Stimulated activated CD8-positive, alpha-beta memory T cell treated with anti-CD3 and anti-CD28 coated beads, Interleukin-4, amount 100 ng/mL, for 48 hours (primary cell): ENCODE data around the gene LIG3.
"Not testable (repeated sequence)": the region's sequence is repeated elsewhere in the genome, so short reads cannot be mapped to it uniquely, and the experiment has no call there.

Experiments
- DNase-seq: peaks from one replicate; pipeline ENCODE4 v3.0.0-alpha.2; 2020

The LIG3 gene

DNA sequence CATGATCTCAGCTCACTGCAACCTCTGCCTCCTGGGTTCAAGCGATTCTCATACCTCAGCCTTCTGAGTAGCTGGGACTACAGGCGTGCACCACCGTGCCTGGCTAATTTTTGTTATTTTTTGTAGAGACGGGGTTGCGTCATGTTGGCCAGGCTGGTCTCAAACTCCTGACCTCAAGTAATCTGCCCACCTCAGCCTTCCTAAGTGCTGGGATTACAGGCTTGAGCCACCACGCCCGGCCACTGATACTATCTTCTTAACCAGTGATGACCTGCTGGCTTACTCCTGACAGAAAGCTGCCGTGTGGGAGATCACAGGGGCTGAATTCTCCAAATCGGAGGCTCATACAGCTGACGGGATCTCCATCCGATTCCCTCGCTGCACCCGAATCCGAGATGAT lies 20.7 kb downstream of the LIG3 start:
- not testable (repeated sequence) for DNase-seq

DNA sequence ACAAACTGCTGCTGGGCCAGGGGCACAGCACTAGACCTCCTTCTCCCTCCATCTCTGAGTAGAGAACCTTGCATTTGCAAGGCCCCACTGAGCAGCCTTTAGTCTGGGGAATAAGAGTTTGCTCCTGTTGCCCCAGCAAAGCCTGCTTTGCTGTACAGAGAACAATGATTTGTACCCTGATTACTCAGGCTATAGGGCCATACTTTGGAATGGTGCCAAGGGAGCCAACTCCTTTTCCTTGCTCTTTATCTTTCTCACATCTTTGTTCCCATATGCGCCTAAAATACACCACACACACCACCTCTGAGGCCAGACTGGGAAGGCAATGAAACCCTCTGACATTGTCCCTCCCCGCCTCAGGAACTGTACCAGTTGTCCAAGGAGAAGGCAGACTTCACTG lies 21.2 kb downstream of the LIG3 start:
- DNase-seq: no peak

DNA sequence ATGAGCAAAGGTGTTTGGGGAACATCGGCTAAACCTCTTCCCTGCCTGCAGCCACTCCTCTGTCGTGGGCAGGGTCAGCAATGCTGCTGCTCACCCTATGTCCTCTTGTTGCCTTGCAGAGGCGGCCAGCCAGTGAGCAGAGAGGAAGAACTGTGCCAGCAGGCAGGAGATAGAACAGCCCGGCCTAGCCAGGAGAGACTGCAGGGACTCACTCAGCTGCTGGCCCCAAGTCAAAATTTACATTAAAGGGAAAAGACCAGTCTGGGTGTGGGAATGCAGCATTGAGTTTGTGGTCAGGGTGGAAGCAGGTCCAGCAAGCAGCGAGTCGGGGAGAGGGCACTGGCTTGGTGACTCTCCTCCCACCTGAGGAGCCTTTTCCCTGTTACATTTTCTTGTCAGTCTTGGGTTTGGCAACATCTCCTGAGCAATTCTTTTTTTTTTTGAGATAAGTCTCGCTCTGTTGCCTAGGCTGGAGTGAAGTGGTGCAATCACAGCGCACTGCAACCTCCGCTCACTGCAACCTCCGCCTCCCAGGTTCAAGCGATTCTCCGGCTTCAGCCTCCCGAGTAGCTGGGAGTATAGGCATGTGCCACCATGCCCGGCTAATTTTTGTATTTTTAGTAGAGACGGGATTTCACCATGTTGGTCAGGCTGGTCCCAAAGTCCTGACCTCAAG lies 22.7 kb downstream of the LIG3 start:
- no peak for DNase-seq

DNA sequence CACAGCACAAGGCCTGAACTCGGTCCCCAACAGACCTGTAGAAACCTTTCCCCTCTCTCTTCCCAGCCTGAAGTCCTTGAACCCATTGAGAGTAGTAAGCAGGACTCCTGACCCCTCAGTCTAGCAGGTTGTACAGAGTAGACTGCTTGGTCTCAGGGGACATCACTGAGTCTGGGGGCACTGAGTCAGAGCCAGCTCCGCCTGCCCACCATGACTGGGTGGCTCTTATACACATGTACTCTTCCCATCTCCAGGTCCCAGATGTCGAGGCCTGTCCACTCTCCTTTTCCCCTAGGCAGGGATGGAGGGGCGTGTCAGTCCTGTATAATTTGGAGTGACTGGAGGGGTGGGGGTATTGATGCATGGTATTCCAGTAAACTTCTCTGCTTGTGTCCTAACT lies 23.5 kb downstream of the LIG3 start:
- no peak for DNase-seq

DNA sequence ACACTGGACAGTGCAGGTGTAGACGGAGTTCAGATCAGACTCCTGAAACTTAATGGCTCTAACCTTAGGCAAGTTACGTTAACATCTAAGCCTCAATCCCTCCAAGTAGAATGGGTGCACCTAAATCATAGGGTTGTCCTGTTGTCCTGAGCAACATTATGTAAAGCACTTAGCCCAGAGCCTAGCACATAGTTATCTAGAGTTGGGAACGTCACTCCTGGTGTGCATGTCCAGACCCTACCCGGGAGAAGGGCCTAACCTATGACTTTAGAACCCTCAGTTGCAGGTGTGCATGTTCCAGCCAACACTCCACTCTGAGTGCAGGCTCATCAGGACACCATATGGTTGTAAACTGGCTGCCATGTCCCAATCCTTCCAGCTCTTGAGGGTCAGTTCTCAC lies 26.0 kb downstream of the LIG3 start:
- no peak for DNase-seq

DNA sequence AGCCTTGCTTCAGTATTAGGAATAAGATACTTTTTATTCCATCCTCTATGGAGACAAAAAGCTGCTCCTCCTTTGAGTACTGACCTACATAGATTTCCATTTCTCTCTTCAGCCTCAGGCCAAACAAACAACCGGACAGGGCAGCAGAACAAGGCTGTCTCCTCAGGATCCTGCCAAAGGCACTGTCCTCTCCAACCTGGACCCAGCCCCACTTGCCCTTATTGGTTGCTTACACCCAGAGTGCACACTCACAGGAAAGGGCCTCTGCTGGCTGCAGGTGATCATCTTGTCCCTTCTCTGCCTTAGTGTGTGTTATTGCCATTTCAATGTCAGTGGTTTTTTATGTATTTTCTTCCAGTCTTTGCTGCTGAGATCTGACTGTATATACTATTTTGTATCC lies 26.6 kb downstream of the LIG3 start:
- no peak for DNase-seq

DNA sequence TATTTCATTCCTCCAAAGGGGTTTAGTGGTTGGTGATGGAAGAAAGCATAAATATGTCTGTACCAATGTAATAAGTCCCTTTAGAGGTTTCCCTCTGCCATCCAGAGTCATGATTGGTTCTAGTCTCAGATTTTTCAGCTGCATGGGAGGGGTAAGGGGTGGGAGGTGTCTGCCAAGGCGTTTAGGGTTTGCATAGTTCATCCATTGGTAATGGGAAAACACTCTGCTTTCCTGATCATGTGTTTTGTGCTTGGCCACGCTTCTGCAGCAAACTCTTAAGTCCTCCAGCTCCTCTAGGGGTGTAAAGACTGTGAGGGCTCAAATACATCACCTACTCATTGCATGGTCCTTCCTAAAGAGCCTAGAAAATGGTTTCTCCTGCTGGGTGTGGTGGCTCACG lies 29.8 kb downstream of the LIG3 start:
- no peak for DNase-seq

DNA sequence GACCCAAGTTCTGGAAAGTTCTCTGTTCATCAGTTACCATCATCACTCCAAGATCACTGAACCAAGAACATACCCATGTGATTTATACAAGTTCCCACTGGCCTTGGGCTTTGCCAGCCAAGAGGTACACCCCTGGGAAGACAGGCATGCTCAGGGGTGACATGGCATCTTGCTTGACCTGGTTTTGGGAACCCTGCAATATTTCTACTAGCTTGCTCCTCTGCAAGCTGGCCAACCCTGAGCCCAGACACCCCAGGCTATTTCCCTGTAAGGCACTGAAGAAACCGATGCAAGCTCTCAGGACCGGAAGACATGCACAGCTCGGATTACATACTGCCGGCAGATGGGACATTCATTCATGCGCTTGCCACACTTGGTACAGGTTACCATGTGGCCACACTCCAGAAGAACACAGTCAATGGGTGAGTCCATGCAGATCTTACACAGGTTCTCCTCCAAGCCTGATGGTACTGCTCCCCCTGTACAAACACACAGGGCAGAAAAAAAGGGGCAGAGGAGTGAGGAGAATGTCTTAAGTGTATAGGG lies 31.4 kb downstream of the LIG3 start:
- DNase-seq: no peak

DNA sequence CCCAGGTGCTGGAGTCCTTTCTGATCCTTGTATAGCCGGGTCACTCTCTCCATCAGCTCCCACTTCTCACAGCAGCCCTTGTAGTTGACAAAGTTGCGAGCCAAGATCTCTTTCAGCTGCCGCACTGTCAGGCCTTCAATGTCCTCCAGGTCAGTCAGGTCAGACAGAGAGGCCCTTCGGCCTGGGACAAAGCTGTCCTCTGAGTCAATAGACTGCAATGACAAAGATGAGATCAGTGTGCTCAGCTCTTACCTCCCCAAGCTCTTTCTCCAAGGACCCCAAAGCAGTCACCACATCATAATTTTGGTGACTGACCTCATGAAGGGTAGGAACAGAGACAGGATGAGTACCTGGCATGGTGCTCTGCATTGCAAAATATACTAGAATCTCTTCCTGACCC lies 36.1 kb downstream of the LIG3 start:
- DNase-seq: no peak

DNA sequence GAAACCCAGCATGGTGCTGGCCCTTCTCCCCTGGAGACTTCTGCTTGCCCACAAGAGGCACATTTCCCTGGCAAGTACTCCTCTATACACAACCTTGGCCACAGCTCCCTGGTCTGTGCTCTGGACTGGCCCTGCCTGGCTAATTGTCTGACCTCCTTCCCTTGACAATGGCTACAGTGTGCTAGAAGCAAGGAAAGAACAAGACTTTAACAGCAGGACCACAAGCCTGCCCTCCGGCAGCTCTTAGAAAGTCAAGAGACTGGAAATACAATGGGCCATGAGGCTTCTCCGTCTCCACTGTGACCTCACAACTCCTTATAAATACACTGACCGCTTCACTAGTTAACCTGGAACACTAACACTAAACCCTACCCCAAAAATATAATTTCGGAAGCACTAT lies 36.7 kb downstream of the LIG3 start:
- no peak for DNase-seq

DNA sequence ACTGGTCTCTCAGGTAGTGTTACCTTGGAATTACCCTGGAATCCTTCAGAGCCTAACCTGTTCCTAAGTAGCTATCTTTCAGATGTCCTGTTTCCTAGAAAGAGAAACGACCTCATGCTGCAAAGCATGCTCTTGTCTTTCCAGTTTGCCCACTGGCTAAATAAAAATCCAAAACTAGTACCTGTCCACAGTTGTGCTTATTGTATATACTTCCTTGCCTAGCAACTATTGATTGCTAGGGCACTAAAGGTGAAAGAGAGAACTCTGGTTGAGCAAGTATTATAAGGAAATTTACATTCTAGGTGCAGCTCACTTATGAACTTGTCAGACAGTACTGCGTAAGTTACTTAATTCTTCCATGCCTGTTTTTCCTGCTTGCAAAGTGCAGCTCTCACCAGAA lies 38.5 kb downstream of the LIG3 start:
- DNase-seq: no peak

DNA sequence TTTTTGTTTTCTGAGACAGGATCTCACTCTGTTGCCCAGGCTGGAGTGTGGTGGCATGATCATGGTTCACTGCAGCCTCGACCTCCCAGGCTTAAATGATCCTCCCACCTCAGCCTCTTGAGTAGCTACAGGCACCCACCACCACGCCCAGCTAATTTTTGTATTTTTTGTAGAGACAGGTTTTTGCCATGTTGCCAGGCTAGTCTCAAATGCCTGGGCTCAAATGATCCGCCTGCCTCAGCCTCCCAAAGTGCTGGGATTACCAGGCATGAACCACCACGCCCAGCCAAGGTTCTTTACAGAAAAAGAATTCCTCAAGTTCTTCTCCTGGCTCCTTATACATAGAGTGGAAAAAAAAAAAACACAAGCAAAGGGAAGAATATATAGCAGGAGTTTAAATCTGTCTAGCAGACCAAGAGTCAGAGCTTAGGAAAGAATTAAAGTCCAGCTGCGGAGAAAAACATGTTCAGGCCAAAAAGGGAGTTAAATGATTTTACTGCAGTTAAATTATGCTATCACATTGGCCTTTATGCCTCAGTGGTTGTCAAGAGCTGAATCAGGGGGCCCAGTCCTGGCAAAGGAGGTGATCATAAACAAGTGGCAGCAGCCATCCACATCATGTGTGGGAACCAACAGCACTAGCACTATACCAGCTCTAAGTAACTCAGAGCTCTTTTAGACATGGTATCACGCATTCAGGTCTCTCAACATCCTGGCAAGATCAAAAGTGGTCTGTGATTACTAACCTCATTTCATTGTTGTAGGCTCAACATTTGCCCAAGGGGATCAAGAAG lies 39.3 kb downstream of the LIG3 start:
- DNase-seq: no peak

DNA sequence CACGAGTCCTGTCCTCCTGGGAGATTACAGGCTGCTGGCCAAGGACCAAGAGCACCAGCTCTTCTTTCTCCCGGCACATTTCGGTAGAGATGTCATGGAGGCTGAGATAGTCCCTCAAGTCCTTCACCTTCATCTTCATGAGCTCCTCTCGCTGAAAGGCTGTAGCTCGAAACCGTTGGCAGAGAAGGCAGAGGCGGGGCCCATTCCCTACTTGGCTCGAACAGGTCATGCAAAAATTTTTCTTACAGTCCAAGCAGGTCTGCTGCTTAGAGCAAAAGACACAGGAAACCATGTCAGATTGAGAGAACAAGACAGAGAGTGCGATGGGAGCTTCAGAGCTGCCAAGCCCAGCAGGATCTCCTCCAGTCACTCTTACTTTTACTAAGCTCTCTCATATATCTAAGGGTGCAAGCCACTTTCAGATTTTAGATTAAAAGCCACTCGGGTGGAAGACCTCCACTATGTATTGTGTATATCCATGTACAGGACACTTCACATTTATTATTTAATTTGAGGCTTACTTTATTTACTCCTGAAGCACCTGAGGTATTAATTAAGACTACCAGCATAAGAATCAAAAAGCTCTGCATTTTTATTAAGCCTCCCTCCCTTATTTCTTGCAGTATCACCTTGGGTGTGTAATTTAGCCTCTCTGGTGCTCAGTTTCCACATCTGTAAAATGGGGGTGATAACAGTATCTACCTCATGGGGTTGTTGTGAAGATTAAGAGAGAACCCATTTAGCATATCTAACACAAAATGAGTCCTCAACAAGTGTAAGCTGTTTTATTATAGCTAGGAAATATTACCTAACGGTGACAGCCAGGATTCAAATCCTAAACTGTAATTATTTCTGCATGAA lies 41.4 kb downstream of the LIG3 start:
- no peak for DNase-seq

DNA sequence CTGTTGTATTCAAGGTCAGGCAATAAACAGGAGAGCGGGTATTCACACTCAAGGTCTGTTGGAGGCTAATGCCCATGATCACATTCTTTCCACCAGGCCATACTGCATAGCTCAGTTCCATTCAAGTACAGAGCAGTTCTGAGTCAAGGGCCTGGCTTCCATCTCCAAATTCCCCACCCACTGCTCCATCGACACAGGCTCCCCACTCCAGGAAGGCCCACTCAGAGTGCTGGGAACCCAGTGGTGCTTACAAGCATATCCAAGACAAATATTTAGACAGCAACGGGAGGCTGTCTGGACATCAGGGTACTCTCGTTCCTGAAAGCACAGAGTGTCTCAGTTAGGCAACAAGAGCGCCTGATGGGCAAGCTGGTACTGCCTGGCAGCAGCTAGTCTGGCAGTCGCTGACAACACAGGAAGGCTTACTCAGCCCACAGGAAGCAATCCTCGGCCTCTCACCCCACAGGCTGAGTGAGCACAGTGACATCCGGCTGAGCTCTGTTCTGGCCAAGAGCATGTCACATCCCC lies 42.3 kb downstream of the LIG3 start:
- peak; percentile 82 for DNase-seq

DNA sequence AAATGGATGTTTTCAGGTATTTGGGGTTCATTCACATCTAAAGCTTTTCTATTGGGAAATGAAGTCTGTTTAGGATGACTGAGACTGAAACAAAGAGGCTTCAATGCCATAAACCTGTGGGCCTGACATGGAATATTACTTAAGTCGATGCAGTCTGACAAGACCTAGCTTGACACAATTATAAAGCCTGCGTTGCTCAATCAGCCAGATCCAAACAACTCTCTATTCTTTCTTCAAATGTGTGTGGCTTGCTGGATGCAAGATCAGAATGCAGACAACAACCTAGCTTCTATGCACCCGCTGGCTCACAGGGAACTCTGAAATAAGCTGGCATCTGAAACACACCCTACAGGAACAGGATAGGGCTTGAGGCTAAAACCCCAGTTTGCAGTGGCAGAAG lies 43.2 kb downstream of the LIG3 start:
- DNase-seq: no peak

DNA sequence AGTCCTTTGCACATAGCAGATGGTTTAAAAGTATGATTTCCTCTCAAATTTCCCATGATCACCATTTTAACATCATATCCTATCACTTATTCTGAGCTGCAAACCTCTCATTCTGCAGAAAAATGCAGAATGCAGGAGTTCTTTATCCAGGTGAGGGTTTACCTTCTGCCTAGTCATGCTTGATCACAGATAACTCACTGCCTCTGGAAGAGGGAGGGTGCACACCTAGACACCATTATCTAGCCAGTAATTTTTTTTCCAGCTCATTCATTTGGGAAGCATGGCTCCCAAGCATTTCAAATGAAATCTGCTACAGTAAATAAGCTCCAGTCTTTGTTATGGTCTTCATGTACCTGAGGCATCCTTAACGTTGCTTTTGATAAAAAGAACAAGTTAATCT lies 45.2 kb downstream of the LIG3 start:
- no peak for DNase-seq

DNA sequence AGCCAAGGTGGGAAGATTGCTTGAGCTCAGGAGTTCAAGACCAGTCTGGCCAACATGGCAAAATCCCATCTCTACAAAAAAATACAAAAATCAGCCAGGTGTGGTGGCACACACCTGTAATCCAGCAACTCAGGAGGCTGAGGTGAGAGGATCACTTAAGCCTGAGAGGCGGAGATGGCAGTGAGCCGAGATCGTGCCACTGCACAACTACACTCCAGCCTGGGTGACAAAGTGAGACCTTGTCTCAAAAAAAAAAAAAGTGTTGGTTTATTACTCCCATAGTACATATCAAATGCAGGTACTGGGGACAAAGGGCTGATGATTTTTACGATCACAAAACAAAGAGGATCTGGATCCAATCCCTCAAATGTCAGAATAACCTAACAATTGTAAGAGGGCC lies 47.8 kb downstream of the LIG3 start:
- DNase-seq: not testable (repeated sequence)

DNA sequence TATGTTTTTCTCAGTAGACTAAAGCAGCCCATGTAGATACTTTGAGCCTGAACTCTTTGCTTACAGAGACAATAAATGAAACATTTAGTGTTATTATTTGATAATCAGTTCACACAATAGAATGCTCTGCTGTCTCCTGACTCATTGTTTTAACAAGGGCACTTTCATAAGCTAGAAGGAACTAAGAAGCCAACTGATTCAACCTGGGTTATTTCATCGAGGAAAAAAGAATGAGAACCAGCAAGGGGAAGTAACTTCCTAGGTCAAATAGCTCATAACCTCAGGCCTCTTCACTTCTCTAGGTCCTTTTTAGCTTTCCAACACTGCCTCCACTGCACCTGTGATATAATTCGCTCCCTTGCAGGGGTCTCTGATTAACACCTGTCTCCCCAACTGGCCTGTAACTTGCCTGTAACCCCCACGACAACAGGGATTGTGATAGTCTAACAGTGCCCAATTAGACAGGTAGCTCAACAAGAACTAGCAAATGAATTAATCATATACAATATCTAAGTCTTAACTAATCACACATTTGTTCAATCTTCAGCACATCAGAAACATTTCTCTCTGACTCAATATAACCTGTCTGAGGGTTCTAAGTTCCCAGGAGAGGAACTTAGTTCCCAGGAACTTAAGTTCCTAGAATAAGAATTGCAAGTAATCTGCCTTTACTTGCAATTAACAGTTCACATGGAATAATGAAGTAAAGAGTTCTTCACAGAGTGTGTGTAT lies 48.4 kb downstream of the LIG3 start:
- DNase-seq: no peak

DNA sequence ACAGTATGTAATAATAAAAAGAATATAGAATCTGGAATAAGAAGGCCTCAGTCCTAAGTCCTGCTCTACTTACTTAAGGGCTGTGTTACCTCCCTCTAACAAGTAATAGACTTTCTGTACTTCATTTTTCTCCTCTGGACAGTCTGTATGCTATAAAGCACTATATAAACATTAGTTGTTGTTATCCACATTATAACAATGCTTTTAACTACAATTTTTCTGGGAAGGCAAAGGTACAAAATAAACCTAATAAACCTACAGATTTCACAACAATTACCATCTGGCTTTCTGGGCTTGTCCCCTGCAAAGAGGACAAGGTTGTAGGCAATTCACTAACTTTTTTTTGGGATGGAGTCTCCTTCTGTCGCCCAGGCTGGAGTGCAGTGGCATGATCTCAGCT lies 50.5 kb downstream of the LIG3 start:
- no peak for DNase-seq

DNA sequence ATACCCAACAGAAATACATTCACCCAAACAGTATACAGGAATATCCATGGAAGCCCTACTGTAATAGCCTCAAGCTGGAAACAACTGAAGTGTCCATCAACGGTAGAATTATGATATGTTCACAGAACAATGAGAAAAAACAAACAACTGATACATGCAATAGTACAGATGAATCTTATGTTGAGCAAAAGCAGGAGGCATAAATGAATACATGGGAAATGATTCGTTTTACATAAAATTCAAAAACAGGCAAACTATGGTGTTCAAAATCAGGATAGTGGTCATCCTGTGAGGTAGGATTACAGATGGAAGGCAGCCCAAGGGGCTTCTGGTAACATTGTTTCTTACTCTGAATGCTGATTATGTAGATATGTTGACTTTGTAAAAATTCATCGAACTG lies 58.1 kb downstream of the LIG3 start:
- no peak for DNase-seq

DNA sequence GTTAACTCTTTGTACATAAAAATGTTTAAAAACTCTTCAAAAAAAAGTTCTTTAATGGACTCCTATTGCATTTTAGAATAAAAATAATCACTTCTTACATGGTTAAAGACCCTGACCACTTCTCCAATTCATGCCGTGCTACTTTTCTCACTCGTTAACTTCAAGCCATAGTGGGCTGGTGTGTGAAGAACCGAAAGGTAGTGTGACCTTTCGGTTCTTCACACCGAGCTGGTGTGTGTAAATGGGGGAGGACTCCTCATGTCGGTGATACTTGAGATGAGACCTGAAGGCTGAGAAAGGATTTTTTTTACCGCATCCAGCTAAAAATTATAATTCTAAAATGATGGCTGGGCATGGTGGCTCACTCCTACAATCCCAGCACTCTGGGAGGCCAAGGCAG lies 61.1 kb downstream of the LIG3 start:
- DNase-seq: no peak

DNA sequence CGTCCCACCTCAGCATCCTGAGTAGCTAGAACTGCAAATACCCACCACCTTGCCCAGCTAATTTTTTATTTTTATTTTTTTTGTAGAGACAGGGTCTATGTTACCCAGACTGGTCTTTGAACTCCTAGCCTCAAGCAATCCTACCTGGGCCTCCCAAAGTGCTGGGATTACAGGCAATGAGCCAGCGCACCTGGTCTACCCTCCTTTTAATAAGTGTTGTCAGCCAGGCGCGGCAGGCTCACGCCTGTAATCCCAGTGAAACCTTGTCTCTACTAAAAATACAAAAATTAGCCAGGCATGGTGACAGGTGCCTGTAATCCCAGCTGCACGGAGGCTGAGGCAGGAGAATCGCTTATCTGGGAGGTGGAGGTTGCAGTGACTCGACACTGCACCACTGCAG lies 63.9 kb downstream of the LIG3 start:
- no peak for DNase-seq
